A549 (cell line): ENCODE measurements around the gene KCNQ1OT1. TPM values are rescaled to one million over a fixed set of nuclear protein-coding genes. Genes with fewer than 3 reads are reported as not detected.

Experiments
- ATAC-seq, 2 experiments: fragments of 200-7000 bp in 1 of 2; fragments of >200 bp in 1 of 2; cut with Nextera tagmentation in 1 of 2; cut with Tn5 transposase in 1 of 2; 3 replicates each; pipeline versions ENCODE4 v1.8.0 to v1.9.1; 2018 to 2020; ENCODE audit warnings: mild to moderate bottlenecking in 1 of 2, moderate library complexity in 1 of 2
- CTCF ChIA-PET: fragments of 300-600 bp; sonication (Branson Sonifier 250); formaldehyde crosslinking; extraction: SDS; loops from one replicate; lab custom pipeline; 2021; ENCODE audit warnings: antibody characterized with exemption, inconsistent platforms; lab: Yijun Ruan, JAX
- POLR2A ChIA-PET: fragments of 350-600 bp; formaldehyde crosslinking; extraction: SDS; loops from one replicate; lab custom pipeline; 2021; ENCODE audit warnings: antibody characterized with exemption, inconsistent platforms; lab: Yijun Ruan, JAX
- DNase-seq, 2 experiments: peaks; one replicate each; pipeline versions ENCODE4 v3.0.0 to v3.0.0-alpha.2; 2011 to 2016; ENCODE audit warnings: low read depth in 1 of 2, low spot score in 1 of 2
- FAIRE-seq: peaks from 2 replicates; lab custom pipeline; 2011; peaks lifted over from hg19 to GRCh38; lab: Jason Lieb, UNC
- H3K27ac ChIP-seq, 2 experiments: fragments of >200 bp; sonication (Bioruptor Twin); formaldehyde crosslinking; 3 replicates each; pipeline ENCODE4 v1.5.1; 2016 to 2017
- H3K4me1 ChIP-seq: fragments of >200 bp; sonication (Bioruptor Twin); formaldehyde crosslinking; 3 replicates; pipeline ENCODE4 v1.6.1; 2016
- H3K4me2 ChIP-seq: fragments of >200 bp; sonication (Bioruptor Twin); formaldehyde crosslinking; 3 replicates; pipeline ENCODE4 v1.6.1; 2016
- H3K4me3 ChIP-seq: fragments of >200 bp; sonication (Bioruptor Twin); formaldehyde crosslinking; 3 replicates; pipeline ENCODE4 v1.5.1; 2016
- H3K9me3 ChIP-seq: fragments of >200 bp; sonication (Bioruptor Twin); formaldehyde crosslinking; 3 replicates; pipeline ENCODE4 v1.6.1; 2016
- CEBPB ChIP-seq, 2 experiments: fragments of >200 bp in 1 of 2; sonication (Bioruptor Twin) in 1 of 2; formaldehyde crosslinking in 1 of 2; IDR thresholded peaks; 2 replicates each; pipeline ENCODE4 v1.6.1; 2012 to 2016
- EHF ChIP-seq: fragments of 250-450 bp; sonication (Bioruptor Pico); IDR thresholded peaks from 2 replicates; pipeline ENCODE4 v1.5.0; 2020; ENCODE audit warnings: mild to moderate bottlenecking
- EHMT2 ChIP-seq: fragments of 200-600 bp; sonication (generic); IDR thresholded peaks from 2 replicates; pipeline ENCODE4 v1.6.1; 2016; ENCODE audit warnings: antibody characterized with exemption, low read depth, mild to moderate bottlenecking, moderate library complexity
- FOSB ChIP-seq: fragments of 250-450 bp; sonication (Bioruptor Pico); IDR thresholded peaks from 2 replicates; pipeline ENCODE4 v1.5.0; 2020; ENCODE audit warnings: mild to moderate bottlenecking, moderate library complexity
- FOSL2 ChIP-seq, 2 experiments: fragments of 450-650 bp in 1 of 2; fragments of >200 bp in 1 of 2; sonication (Bioruptor Twin) in 1 of 2; formaldehyde crosslinking; IDR thresholded peaks; 2 replicates each; pipeline versions ENCODE4 v1.5.0 to v1.6.1; 2016 to 2020; ENCODE audit warnings: mild to moderate bottlenecking in 1 of 2, moderate library complexity in 1 of 2
- FOXS1 ChIP-seq: fragments of 250-450 bp; sonication (Bioruptor Pico); IDR thresholded peaks from 2 replicates; pipeline ENCODE4 v1.5.0; 2020; ENCODE audit warnings: mild to moderate bottlenecking, moderate library complexity
- HOXB13 ChIP-seq: fragments of 250-450 bp; sonication (Bioruptor Pico); IDR thresholded peaks from 2 replicates; pipeline ENCODE4 v1.5.0; 2020; ENCODE audit warnings: low read depth, mild to moderate bottlenecking, moderate library complexity
- JUNB ChIP-seq: fragments of >200 bp; sonication (Bioruptor Twin); formaldehyde crosslinking; IDR thresholded peaks from 2 replicates; pipeline ENCODE4 v1.6.1; 2016
- KDM1A ChIP-seq: fragments of 200-600 bp; sonication (generic); IDR thresholded peaks from 2 replicates; pipeline ENCODE4 v1.6.1; 2016; ENCODE audit warnings: low read depth, mild to moderate bottlenecking
- KDM5A ChIP-seq: fragments of 200-600 bp; sonication (generic); IDR thresholded peaks from 2 replicates; pipeline ENCODE4 v1.6.1; 2016; ENCODE audit warnings: antibody characterized with exemption, mild to moderate bottlenecking
- MAFK ChIP-seq: fragments of 450-650 bp; IDR thresholded peaks from 2 replicates; pipeline ENCODE4 v1.6.1; 2014; ENCODE audit not compliant: partially characterized antibody
- MYC ChIP-seq: IDR thresholded peaks from 2 replicates; pipeline ENCODE4 v1.6.1; 2012; ENCODE audit warnings: mild to moderate bottlenecking, inconsistent platforms, low read length, improper control_type of control experiment, borderline replicate concordance
- NR3C1 ChIP-seq: fragments of >200 bp; sonication (Bioruptor Twin); formaldehyde crosslinking; IDR thresholded peaks from 3 replicates; pipeline ENCODE4 v1.6.1; 2017
- PHF8 ChIP-seq: fragments of 200-600 bp; sonication (generic); IDR thresholded peaks from 2 replicates; pipeline ENCODE4 v1.6.1; 2016; ENCODE audit warnings: low read depth, mild to moderate bottlenecking, antibody characterized with exemption, moderate library complexity, borderline replicate concordance
- POLR2AphosphoS2 ChIP-seq: conservative IDR thresholded peaks from 2 replicates; pipeline ENCODE4 v1.6.1; 2012; ENCODE audit warnings: low read length, improper control_type of control experiment, inconsistent platforms
- RCOR1 ChIP-seq: fragments of 150-350 bp; IDR thresholded peaks from 2 replicates; pipeline ENCODE4 v1.6.1; 2014; ENCODE audit warnings: antibody characterized with exemption, low read length, low read depth
- TFCP2L1 ChIP-seq: fragments of 250-450 bp; sonication (Bioruptor Pico); IDR thresholded peaks from 2 replicates; pipeline ENCODE4 v1.5.0; 2021; ENCODE audit warnings: mild to moderate bottlenecking
- WGBS: methylation state at CpG from one replicate; pipeline ENCODE4 v1.1.6; 2017; ENCODE audit errors: missing lambda C conversion rate; 5-methylcytosine and 5-hydroxymethylcytosine counted together
- polyA plus RNA-seq, 4 experiments: library from polyadenylated mRNA; depleted of rRNA in 3 of 4; stranded (reverse); fragments of >200 nt; fragmentation: RNase III in 1 of 4; extraction: RNeasy Plus Mini Kit Qiagen cat#74134 plus additional on column Dnase treatment in 1 of 4; gene quantifications; 2 replicates in 3 of 4; 3 replicates in 1 of 4; pipeline ENCODE4 v1.2.3, GENCODE V29; 2011 to 2017
- TF ChIP-seq, protein P1 (sequence below): IDR thresholded peaks from 2 replicates; pipeline ENCODE4 v1.6.1; 2012; ENCODE audit warnings: low read depth, borderline replicate concordance
- TF ChIP-seq, protein P2 (sequence below): fragments of 200-600 bp; sonication (generic); IDR thresholded peaks from 2 replicates; pipeline ENCODE4 v1.6.1; 2016; ENCODE audit warnings: antibody characterized with exemption, mild to moderate bottlenecking, moderate library complexity
- TF ChIP-seq, protein P3 (sequence below): IDR thresholded peaks from 2 replicates; pipeline ENCODE4 v1.6.1; 2012

The KCNQ1OT1 gene
- polyA plus RNA-seq, 2 of the 4 experiments (the other 2 are of a cell fraction) = 0.03 to 0.13 TPM

DNA sequence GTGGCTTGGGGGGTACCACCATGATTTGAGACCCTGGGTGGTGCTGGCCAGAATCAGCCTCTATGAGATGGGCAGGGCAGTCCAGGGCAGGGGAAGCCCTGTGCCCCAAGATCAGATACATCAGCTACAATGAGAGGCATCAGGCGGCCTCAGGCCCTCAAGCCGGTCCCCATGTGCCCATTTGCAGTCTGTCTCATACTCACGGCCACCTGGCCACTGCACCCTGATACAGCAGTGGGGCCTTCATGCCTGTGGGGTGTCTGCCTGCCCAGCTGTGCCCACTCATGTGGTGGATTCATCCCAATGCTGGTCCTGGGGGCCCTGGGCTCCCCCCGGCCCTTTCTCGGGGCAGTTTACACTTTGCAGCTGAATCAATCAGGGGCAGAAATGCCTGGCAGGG is 42.4 kb upstream of the KCNQ1OT1 start:
- CTCF ChIA-PET = interaction anchor here (1.7 kb wide), 1 partner anchor 15 kb away, joined by 4 read pairs; no protein-coding TSS in a partner anchor
- ATAC-seq = peak in 1 of 2 experiments; percentile 49; a peak in 3 of 6 replicates
- FAIRE-seq = no peak
- Histone ChIP-seq H3K4me1 (peaks cover 15% of the 10 kb centered on the region), H3K27ac (peak overlapping the region; percentile 70 to 83), H3K4me3 (no peak overlapping the region), H3K4me2 (peak overlapping the region; percentile 53), H3K9me3 (no peaks in the 10 kb centered on the region)
- no peak for DNase-seq
- TF ChIP-seq JUNB = 0 out of 2 replicates have a peak, but pooled peaks have one; percentile 3
- TF ChIP-seq, protein P1, sequence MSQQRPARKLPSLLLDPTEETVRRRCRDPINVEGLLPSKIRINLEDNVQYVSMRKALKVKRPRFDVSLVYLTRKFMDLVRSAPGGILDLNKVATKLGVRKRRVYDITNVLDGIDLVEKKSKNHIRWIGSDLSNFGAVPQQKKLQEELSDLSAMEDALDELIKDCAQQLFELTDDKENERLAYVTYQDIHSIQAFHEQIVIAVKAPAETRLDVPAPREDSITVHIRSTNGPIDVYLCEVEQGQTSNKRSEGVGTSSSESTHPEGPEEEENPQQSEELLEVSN = no peak
- WGBS = 83% methylated on average over 4 of the region's 5 CpGs
- POLR2A ChIA-PET = no interaction called here

DNA sequence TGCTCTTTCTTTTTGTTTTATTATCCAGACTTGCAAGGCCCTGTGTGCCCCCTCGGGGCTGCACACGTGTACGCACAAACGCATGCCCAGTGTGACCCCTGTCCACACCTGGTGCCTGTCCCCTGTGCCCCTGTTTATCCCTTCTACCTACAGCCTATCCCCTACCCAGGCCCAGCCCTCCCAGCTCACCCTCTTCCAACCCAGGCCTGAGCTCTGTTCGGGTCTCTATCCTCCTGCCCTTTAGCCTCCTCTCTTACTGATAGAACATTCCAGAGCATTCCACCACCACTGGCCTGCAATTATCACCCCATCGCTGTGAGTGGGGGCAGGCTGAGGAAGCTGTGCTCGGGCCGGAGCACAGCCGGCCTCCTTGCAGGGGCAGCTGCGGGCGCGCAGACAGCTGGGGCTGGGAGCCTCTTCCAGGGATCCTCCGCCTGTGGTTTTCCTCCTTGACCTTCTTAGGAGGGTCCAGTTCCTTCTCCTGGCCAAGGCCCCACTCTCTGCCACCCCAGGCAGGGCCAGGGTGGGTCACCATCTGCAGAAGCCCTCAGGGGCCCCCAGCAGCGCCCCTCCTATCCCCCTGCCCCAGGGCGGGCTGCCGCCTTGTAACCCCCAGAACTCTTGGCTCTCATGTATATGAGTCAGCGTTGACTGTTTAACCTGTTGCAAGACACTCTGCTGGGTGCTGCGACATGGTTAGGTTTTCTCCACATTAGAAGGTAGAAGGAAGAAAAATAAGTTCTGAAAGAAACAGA is 41.8 kb upstream of the KCNQ1OT1 start:
- Histone ChIP-seq H3K4me2 (peak overlapping the region; percentile 53), H3K4me3 (no peak overlapping the region), H3K4me1 (peaks cover 15% of the 10 kb centered on the region), H3K9me3 (no peaks in the 10 kb centered on the region), H3K27ac (peak overlapping the region; percentile 70 to 83)
- peak; percentile 67 to 80; a peak in 5 of 6 replicates for ATAC-seq
- peak; percentile 16 to 41 for DNase-seq
- WGBS = 67% methylated on average over 12 of the region's 18 CpGs
- ChIA-PET POLR2A (no interaction called here), CTCF (interaction anchor here (0.7 to 1.7 kb wide), 3 partner anchors 8 to 147 kb away, joined by 3 to 4 read pairs (median 3); no protein-coding TSS in a partner anchor)
- TF ChIP-seq, protein P2, sequence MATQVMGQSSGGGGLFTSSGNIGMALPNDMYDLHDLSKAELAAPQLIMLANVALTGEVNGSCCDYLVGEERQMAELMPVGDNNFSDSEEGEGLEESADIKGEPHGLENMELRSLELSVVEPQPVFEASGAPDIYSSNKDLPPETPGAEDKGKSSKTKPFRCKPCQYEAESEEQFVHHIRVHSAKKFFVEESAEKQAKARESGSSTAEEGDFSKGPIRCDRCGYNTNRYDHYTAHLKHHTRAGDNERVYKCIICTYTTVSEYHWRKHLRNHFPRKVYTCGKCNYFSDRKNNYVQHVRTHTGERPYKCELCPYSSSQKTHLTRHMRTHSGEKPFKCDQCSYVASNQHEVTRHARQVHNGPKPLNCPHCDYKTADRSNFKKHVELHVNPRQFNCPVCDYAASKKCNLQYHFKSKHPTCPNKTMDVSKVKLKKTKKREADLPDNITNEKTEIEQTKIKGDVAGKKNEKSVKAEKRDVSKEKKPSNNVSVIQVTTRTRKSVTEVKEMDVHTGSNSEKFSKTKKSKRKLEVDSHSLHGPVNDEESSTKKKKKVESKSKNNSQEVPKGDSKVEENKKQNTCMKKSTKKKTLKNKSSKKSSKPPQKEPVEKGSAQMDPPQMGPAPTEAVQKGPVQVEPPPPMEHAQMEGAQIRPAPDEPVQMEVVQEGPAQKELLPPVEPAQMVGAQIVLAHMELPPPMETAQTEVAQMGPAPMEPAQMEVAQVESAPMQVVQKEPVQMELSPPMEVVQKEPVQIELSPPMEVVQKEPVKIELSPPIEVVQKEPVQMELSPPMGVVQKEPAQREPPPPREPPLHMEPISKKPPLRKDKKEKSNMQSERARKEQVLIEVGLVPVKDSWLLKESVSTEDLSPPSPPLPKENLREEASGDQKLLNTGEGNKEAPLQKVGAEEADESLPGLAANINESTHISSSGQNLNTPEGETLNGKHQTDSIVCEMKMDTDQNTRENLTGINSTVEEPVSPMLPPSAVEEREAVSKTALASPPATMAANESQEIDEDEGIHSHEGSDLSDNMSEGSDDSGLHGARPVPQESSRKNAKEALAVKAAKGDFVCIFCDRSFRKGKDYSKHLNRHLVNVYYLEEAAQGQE = no peak
- peak; percentile 21 to 52; a peak in 3 of 4 replicates for TF ChIP-seq CEBPB (IDR thresholded peaks at IDR 0.05)
- peak; percentile 29; the same call in 1 of the 2 replicates for TF ChIP-seq JUNB
- no peak for TF ChIP-seq FOXS1 (CRISPR knock-in tag)
- TF ChIP-seq, protein P3, sequence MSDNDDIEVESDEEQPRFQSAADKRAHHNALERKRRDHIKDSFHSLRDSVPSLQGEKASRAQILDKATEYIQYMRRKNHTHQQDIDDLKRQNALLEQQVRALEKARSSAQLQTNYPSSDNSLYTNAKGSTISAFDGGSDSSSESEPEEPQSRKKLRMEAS = 0 out of 2 replicates have a peak, but pooled peaks have one; percentile 13
- no peak for TF ChIP-seq PHF8
- TF ChIP-seq FOSL2 (IDR thresholded peaks at IDR 0.05) = no peak
- TF ChIP-seq FOSL2 (CRISPR knock-in tag; IDR thresholded peaks at IDR 0.05) = 0 out of 2 replicates have a peak, but pooled peaks have one; percentile 20
- TF ChIP-seq KDM1A = no peak
- FAIRE-seq = no peak

DNA sequence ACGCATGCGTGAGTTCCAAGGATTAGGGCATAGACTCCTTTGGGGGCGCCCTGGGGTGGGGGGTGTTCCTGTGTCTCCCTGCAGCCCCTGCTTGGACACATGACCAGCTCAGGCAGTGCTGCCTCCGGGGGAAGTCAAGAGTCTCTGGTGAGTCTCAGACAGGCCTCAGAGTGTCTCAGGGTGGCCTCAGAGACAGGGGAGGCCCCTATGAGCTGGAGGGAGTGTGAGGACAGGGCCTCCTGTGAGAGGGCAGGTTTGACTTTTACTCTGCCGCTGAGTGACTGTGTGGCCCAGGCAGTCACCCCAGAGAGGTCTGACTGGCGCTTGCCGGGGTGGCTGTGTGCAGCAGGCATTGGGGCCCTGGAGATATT is 41.2 kb upstream of the KCNQ1OT1 start:
- peak overlapping the region; percentile 70 to 83 for H3K27ac ChIP-seq
- H3K9me3 ChIP-seq = no peaks in the 10 kb centered on the region
- ATAC-seq (peak; percentile 27 to 41; a peak in 4 of 6 replicates), DNase-seq (no peak), FAIRE-seq (no peak)
- ChIA-PET POLR2A (no interaction called here), CTCF (interaction anchor here (0.7 to 1.7 kb wide), 3 partner anchors 9 to 147 kb away, joined by 3 to 4 read pairs (median 3); no protein-coding TSS in a partner anchor)
- no peak overlapping the region for H3K4me3 ChIP-seq
- H3K4me2 ChIP-seq = peak overlapping the region; percentile 53; the same call in 2 of the 3 replicates
- 87% methylated on average over 7 of the region's 7 CpGs for WGBS
- peaks cover 15% of the 10 kb centered on the region for H3K4me1 ChIP-seq
- TF ChIP-seq NR3C1 = no peak
- no peak for TF ChIP-seq MAFK
- TF ChIP-seq EHMT2 = no peak
- TF ChIP-seq MYC = no peak
- TF ChIP-seq JUNB = no peak
- no peak for TF ChIP-seq POLR2AphosphoS2
- no peak for TF ChIP-seq EHF (CRISPR knock-in tag)
- no peak for TF ChIP-seq RCOR1
- no peak for TF ChIP-seq FOSB (CRISPR knock-in tag)
- TF ChIP-seq, protein P1 = no peak
- no peak for TF ChIP-seq TFCP2L1
- TF ChIP-seq HOXB13 (CRISPR knock-in tag) = no peak
- TF ChIP-seq KDM5A = no peak
